Heart right ventricle (tissue), 16 donors: ENCODE measurements around the gene KRT85. TPM values are rescaled to one million over a fixed set of nuclear protein-coding genes. Genes with fewer than 3 reads are reported as not detected.

Experiments
- ATAC-seq, 8 donors: fragments of 200-7000 bp; cut with Tn5 transposase; one replicate each; pipeline ENCODE4 v1.9.1; 2020; ENCODE audit warnings: mild to moderate bottlenecking in 8 of 8, moderate library complexity in 8 of 8, moderate number of reproducible peaks in 1 of 8
- DNase-seq, 2 donors: peaks; one replicate each; pipeline ENCODE4 v3.0.0-alpha.2; 2020
- H3K27ac ChIP-seq, 10 donors: fragments of 200-600 bp; sonication (generic) in 2 of 10; one replicate each; pipeline versions ENCODE4 v1.5.0 to v1.8.0; 2020 to 2022; ENCODE audit warnings: mild to moderate bottlenecking in 3 of 10
- H3K27me3 ChIP-seq, 7 donors: fragments of 200-600 bp; one replicate each; pipeline ENCODE4 v1.8.0; 2021 to 2022; ENCODE audit warnings: mild to moderate bottlenecking in 2 of 7
- H3K36me3 ChIP-seq, 9 donors: fragments of 200-600 bp; sonication (generic) in 1 of 9; one replicate each; pipeline versions ENCODE4 v1.5.0 to v1.8.0; 2020 to 2022; ENCODE audit warnings: mild to moderate bottlenecking in 2 of 9
- H3K4me1 ChIP-seq, 9 donors: fragments of 200-600 bp; sonication (generic) in 1 of 9; one replicate each; pipeline versions ENCODE4 v1.5.0 to v1.8.0; 2020 to 2022; ENCODE audit warnings: mild to moderate bottlenecking in 4 of 9
- H3K4me3 ChIP-seq, 10 donors: fragments of 200-600 bp; sonication (generic) in 2 of 10; one replicate each; pipeline versions ENCODE4 v1.5.0 to v1.8.0; 2020 to 2022; ENCODE audit warnings: mild to moderate bottlenecking in 7 of 10, moderate library complexity in 2 of 10
- H3K9me3 ChIP-seq, 11 donors: fragments of 200-600 bp in 10 of 11; sonication (generic) in 2 of 11; one replicate each; pipeline versions ENCODE4 v1.5.0 to v1.8.0; 2013 to 2022; ENCODE audit warnings: mild to moderate bottlenecking in 2 of 11, control low read depth in 1 of 11, moderate library complexity in 1 of 11
- WGBS, 2 donors: extraction: QIAGEN DNeasy Blood & Tissue Kit; methylation state at CpG; one replicate each; pipeline ENCODE4 v1.1.7; 2013; ENCODE audit warnings: inconsistent platforms in 1 of 2; 5-methylcytosine and 5-hydroxymethylcytosine counted together
- intact Hi-C, 10 donors: fragments of 100-400 bp; cut with DNase I; formaldehyde crosslinking; loops; one replicate each; pipeline versions ENCODE4 v1.11.1 to v1.14.2; 2022
- polyA plus RNA-seq, 2 donors: library from polyadenylated mRNA; stranded (reverse); fragments of 200-250 nt; gene quantifications; one replicate each; pipeline ENCODE4 v1.2.3, GENCODE V29; 2013
- total RNA-seq, 10 donors: library from RNA; stranded (reverse); fragmentation: NEBNext Ultra II Directional in 3 of 10; extraction: Animal tissue kit (Norgen Biotek cat#: 25700) in 3 of 10; gene quantifications; one replicate each; pipeline versions ENCODE4 v1.2.1 to v1.2.4, GENCODE V29; 2021 to 2023
- TF ChIP-seq, protein P1 (sequence below), 9 donors: fragments of 200-600 bp; sonication (generic) in 2 of 9; IDR thresholded peaks; one replicate each; pipeline versions ENCODE4 v1.5.0 to v1.8.0; 2021 to 2022; ENCODE audit warnings: antibody characterized with exemption in 9 of 9, mild to moderate bottlenecking in 5 of 9, moderate library complexity in 1 of 9
- donor health status: Arrhythmogenic right ventricular cardiomyopathy.
- donor health status: ischemic (EF 13 %, LVEDD 7.1; RV severe dilation, severe dysfunction).
- donor health status: healthy with polysubstance abuse.
- donor health status: DM: no; HTN: yes; CAD: no.
- donor health status: DM: no; HTN: no; CAD: no.
- donor health status: ischemic (EF 25% LVEDD 6.9; RV normal size, moderate dysfunction).
- donor health status: ischemic (EF 25% LVEDD 5.7; RV mildly dilated, moderate dysfunction).
- donor health status: healthy.
- donor health status: DM: yes; HTN: yes; CAD: no.
- donor health status: Ischemic cardiomyopathy.
- donor health status: ischemic (EF 35%, LVEDD 5.7; RV mildly dilated, moderate dysfunction).
- donor health status: nonischemic (EF 11% LVEDD 7.7; RV severe dilation, severe dysfunction).
- donor health status: DM: yes; HTN: yes; CAD: no.
- donor health status: PGD.
- donor health status: ischemic (EF 29% LVEDD 5.4; RV normal size, mild dysfunction).
- donor health status: nonischemic (EF 23%, LVEDD 6.1; RV moderate dilation, normal function).

The KRT85 gene
- total and polyA plus RNA-seq, 12 donors, result not detected

DNA sequence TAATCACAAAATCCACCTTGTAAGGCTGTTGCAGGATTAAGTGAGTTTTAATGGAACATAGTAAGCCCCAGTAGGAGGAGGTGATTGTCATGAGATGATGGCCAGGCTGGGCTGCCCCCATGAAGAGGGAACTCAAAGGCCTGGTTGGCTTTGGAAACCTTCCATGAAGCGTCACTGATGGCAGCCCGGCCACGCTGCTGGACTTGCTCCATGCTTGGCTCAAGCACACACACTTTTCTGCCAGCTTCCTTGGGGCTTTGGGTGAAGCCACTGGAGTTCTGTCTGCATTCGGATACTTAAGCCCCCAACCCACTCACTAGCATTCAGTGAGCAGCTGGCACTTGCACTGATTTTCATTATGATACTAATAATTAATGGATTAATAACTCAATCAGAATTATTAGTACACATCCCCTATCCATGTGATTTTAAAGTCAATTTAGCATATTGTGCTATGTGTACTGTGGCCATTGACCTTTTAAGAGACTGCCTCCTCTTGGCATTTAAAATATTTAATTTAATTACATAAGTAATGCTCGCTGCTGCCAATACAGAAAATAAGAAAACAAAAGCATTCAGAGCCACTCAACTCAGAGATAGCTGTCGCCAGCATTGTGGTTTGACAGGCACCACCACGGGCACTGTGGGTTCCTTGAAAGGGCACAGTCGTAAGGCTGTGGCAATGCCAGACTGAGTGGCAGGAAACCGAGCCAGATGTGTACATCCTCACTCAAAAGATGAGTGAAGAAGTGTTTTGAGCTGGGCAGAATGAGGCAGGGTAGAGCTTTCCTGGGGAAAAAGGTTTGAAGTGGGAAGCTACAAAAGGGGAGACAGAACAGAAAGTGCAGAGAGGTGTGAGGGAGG lies 15.9 kb downstream of the KRT85 start:
- Histone ChIP-seq H3K36me3 (no peaks in the 10 kb centered on the region), H3K9me3 (no peaks in the 10 kb centered on the region), H3K27ac (no peak overlapping the region), H3K27me3 (peaks cover 0 to 44% (median 23%) of the 10 kb centered on the region in 7 donors), H3K4me1 (peaks cover 0 to 6% (median 3%) of the 10 kb centered on the region in 9 donors), H3K4me3 (no peak overlapping the region)
- DNase-seq (peak; percentile 54 to 61), ATAC-seq (peak in 7 of 8 donors; percentile 50 to 88 (median 71))
- WGBS, 2 donors, result 44 to 51% methylated on average over 9 of the region's 9 CpGs
- intact Hi-C loops, result no loop called here
- TF ChIP-seq, protein P1, sequence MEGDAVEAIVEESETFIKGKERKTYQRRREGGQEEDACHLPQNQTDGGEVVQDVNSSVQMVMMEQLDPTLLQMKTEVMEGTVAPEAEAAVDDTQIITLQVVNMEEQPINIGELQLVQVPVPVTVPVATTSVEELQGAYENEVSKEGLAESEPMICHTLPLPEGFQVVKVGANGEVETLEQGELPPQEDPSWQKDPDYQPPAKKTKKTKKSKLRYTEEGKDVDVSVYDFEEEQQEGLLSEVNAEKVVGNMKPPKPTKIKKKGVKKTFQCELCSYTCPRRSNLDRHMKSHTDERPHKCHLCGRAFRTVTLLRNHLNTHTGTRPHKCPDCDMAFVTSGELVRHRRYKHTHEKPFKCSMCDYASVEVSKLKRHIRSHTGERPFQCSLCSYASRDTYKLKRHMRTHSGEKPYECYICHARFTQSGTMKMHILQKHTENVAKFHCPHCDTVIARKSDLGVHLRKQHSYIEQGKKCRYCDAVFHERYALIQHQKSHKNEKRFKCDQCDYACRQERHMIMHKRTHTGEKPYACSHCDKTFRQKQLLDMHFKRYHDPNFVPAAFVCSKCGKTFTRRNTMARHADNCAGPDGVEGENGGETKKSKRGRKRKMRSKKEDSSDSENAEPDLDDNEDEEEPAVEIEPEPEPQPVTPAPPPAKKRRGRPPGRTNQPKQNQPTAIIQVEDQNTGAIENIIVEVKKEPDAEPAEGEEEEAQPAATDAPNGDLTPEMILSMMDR (IDR thresholded peaks at IDR 0.05), result no peak

DNA sequence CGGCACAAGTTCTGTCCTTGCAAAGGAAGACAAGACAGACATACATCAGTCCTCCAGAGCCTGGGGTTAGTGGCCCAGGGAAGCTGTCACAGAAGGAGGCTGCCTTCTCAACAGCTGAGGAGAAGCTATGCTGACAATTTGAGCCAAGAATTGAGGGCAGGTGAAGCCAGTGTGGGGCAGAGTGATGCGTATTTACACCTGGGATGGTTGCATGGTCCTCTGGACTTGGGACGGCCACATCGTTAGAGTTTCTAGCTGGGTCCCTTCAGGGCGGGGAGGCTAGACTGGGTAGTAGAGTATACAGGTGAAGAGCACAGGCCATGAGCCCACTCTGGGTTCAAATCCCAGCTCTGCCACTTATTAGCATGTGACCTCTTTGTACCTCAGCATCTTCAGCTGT lies 16.5 kb downstream of the KRT85 start:
- TF ChIP-seq, protein P1 (IDR thresholded peaks at IDR 0.05), result no peak
- WGBS, 2 donors, result 92% methylated on average over 5 of the region's 5 CpGs
- Histone ChIP-seq H3K4me1 (peaks cover 0 to 12% (median 4%) of the 10 kb centered on the region in 9 donors), H3K27me3 (peaks cover 0 to 38% (median 17%) of the 10 kb centered on the region in 7 donors), H3K27ac (no peak overlapping the region), H3K9me3 (no peaks in the 10 kb centered on the region), H3K4me3 (no peak overlapping the region), H3K36me3 (no peaks in the 10 kb centered on the region)
- no peak for DNase-seq
- no peak for ATAC-seq
- intact Hi-C loops, result no loop called here

DNA sequence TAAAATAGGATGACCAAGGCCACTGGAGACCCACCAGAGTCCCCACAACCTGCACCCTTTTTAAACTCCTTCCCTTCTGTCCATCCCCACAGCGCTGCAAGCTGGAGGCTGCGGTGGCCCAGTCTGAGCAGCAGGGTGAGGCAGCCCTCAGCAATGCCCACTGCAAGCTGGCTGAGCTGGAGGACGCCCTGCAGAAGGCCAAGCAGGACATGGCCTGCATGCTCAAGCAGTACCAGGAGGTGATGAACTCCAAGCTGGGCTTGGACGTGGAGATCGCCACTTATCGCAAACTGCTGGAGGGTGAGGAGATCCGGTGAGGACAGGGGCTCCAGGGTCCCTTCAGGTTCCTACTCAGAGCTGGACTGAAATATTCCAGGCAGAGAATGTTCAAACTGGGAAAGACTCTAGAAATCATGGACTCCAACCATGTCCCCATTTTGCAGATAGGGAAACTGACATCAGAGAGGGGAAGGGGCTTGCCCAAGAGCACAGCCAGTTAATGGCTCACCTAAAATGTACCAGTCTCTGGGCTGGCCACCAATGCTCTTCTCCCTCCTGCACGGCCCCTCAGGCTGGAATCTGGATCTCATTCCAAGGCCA lies 17.2 kb downstream of the KRT85 start:
- H3K9me3 ChIP-seq, result no peaks in the 10 kb centered on the region
- peaks cover 0 to 13% (median 4%) of the 10 kb centered on the region in 9 donors for H3K4me1 ChIP-seq
- no peak for ATAC-seq
- no peak for DNase-seq
- intact Hi-C loops, result no loop called here
- 83 to 89% methylated on average over 8 of the region's 8 CpGs for WGBS, 2 donors
- TF ChIP-seq, protein P1 (IDR thresholded peaks at IDR 0.05), result no peak
- H3K36me3 ChIP-seq, result no peaks in the 10 kb centered on the region
- H3K4me3 ChIP-seq, result no peak overlapping the region
- H3K27ac ChIP-seq, result no peak overlapping the region
- peaks cover 0 to 32% (median 10%) of the 10 kb centered on the region in 7 donors for H3K27me3 ChIP-seq

DNA sequence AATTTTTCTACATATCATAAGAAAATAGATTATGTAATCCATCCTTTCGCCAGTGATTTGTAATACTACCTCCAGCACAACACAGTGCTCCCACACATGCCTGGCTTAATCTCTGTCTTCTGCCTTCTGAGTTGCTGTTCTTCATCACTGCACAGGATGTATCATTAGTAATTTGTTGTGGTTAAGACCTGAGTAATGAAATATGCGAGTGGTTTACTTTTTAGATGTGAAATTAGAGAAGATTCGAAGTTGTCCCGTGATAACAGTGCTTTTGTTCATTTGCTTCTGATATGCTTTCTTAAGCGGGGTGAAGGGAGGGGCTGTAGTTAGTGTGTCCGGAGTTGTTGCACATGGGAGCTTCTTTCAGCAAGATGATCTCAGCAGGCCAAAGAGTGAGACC lies 18.1 kb downstream of the KRT85 start:
- intact Hi-C loops, result no loop called here
- ATAC-seq, result no peak
- 60 to 81% methylated on average over 6 of the region's 6 CpGs for WGBS, 2 donors
- no peak overlapping the region for H3K27ac ChIP-seq
- DNase-seq, result no peak
- H3K4me3 ChIP-seq, result no peak overlapping the region
- TF ChIP-seq, protein P1 (IDR thresholded peaks at IDR 0.05), result no peak
- H3K27me3 ChIP-seq, result peaks cover 0 to 22% (median under 1%) of the 10 kb centered on the region in 7 donors
- no peaks in the 10 kb centered on the region for H3K9me3 ChIP-seq
- peaks cover 0 to 13% (median 4%) of the 10 kb centered on the region in 9 donors for H3K4me1 ChIP-seq
- no peaks in the 10 kb centered on the region for H3K36me3 ChIP-seq
